Activated CD8-positive, alpha-beta memory T cell treated with anti-CD3 and anti-CD28 coated beads, Interleukin-2, amount 50 U/mL, for 48 hours (primary cell): ENCODE data around the gene SRPK2.
"Not testable (repeated sequence)": the region's sequence is repeated elsewhere in the genome, so short reads cannot be mapped to it uniquely, and the experiment has no call there.

Experiments
- DNase-seq: peaks from one replicate; pipeline ENCODE4 v3.0.0-alpha.2; 2020

The SRPK2 gene

DNA sequence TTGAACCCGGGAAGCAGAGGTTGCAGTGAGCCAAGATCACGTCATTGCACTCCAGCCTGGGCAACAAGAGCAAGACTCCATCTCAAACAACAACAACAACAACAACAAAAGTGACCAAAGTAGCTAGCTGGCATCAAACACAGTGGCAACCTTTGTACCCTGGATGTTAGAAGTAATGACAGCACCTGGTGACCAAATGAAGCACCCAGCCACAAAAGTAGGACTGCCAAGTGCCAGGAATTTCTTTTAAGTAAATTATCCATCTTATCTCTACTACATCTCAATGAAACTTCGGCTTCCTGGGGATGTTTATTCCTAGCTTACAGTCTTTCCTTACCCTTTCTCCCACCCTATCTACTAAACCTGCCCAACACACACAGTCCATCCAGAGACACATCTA lies 18.8 kb downstream of the SRPK2 start:
- DNase-seq = no peak

DNA sequence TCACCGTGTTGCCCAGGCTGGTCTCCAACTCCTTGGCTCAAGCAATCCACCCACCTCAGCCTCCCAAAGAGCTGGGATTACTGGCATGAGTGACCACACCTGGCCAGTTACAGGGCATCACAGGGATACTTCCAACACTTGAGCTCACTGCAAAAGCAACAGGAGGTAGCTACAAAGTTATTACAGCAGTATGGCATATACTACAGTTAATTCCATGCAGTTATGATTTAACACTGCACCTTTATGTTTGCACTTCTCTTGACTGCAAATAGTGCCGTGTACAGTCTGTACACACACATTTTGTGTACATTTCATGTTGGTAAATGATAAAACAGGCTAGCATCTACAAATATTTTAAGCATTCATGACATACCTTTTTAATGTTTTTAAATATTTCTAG lies 21.3 kb downstream of the SRPK2 start:
- no peak for DNase-seq

DNA sequence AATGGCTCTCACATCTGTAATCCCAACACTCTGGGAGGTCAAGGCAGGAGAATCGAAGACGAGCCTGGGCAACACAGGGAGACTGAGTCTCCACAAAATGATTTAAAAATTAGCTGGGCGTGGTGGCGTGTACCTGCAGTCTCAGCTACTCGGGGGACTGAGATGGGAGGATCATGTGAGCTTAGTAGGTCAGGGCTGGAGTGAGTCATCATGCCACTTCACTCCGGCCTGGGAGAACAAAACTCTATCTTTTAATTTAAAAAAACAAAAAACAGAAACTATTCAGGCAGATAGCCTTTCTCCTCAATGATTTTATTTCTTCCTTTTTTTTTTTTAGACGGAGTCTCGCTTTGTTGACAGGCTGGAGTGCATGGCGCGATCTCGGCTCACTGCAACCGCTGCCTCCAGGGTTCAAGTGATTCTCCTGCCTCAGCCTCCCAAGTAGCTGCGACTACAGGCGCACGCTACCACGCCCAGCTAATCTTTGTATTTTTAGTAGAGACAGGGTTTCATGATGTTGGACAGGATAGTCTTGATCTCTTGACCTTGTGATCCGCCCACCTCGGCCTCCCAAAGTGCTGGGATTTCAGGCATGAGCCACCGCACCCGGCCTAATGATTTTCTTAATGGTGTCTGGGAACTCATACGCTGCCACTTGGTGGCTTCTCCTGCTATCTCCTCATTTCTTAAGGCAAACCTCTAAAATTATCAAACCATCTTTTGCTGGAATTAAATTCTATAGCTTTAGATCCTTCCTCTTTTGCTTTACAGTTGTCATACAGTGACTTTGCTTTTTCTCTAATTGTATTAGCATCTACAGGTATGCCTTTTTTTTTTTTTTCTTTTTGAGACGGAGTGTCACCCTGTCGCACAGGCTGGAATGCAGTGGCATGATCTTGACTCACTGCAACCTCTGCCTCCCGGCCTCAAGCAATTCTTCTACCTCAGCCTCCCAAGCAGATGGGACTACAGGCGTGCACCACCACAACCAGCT lies 22.9 kb downstream of the SRPK2 start:
- no peak for DNase-seq

DNA sequence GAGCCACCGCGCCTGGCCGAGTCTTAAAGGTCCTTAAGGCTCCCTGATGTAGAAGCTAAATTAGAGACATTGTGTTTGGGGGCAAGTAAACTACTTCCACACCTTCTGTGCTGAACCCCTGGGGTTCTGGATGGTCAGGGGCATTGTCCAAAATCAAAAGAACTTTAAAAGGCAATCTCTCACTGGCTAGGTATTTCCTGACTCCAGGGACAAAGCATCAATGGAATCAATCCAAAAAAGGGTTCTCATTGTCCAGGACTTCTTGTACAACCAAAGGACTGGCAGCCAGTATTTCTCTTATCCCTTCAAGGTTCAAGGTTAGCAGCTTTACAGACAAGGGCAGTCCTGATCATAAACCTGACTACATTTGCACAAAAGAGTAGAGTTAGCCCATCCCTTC lies 24.0 kb downstream of the SRPK2 start:
- no peak for DNase-seq

DNA sequence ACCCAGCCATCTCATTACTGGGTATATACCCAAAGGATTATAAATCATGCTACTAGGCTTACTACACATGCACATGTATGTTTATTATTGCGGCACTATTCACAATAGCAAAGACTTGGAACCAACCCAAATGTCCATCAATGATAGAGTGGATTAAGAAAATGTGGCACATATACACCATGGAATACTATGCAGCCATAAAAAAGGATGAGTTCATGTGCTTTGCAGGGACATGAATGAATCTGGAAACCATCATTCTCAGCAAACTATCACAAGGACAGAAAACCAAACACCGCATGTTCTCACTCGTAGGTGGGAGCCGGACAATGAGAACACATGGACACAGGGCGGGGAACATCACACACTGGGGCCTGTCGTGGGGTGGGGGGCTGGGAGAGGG lies 25.1 kb downstream of the SRPK2 start:
- not testable (repeated sequence) for DNase-seq

DNA sequence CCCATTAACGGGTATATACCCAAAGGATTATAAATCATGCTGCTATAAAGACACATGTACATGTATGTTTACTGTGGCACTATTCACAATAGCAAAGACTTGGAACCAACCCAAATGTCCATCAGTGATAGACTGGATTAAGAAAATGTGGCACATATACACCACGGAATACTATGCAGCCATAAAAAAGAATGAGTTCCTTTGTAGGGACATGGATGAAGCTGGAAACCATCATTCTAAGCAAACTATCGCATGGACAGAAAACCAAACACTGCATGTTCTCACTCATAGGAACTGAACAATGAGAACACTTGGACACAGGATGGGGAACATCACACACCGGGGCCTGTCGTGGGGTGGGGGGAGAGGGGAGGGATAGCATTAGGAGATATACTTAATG lies 26.0 kb downstream of the SRPK2 start:
- DNase-seq = not testable (repeated sequence)

DNA sequence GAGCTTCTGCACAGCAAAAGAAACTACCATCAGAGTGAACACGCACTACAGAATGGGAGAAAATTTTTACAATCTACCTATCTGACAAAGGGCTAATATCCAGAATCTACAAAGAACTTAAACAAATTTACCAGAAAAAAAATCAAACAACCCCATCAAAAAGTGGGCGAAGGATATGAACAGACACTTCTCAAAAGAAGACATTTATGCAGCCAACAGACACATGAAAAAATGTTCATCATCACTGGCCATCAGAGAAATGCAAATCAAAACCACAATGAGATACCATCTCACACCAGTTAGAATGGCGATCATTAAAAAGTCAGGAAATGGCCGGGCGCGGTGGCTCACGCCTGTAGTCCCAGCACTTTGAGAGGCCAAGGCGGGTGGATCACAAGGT lies 26.7 kb downstream of the SRPK2 start:
- not testable (repeated sequence) for DNase-seq

DNA sequence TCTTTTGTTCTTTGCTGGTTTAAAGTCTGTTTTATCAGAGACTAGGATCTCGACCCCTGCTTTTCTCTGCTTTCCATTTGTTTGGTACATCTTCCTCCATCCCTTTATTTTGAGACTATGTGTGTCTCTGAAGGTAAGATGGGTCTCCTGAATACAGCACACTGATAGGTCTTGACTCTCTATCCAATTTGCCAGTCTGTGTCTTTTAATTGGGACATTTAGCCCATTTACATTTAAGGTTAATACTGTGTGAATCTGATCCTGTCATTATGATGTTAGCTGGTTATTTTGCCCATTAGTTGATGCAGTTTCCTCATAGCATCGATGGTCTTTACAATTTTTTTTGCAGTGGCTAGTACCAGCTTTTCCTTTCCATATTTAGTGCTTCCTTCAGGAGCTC lies 28.6 kb downstream of the SRPK2 start:
- DNase-seq = not testable (repeated sequence)

DNA sequence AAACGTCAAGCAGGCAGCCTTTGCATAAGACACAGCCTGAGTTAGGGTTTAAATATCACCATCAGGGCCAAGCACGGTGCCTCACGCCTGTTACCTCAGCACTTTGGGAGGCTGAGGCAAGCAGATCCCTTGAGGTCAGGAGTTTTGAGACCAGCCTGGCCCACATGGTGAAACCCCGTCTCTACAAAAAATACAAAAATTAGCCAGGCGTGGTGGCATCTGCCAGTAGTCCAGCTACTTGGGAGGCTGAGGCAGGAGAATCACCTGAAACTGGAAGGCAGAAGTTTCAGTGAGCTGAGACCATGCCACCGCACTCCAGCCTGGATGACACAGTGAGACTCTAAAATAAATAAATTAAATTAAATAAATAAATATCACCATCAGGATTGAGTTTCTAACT lies 33.0 kb downstream of the SRPK2 start:
- DNase-seq = no peak

DNA sequence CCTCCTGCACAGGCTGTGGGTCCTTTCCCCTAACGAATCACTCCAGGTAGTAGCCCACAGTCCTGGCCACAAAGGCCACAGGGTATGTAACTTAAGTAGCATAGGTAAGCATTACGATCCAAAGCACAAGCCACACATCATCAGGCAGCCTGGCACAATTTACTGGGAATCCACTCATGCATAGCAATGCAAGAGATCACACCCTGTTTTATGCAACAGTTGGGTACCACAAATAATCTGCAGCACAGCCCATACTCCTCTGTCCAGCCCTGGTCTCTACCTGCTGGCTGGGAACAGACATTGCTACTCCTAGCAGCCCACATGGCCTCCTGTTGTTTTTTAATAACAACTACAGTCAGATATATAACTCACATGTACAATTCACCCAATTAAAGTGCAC lies 34.3 kb downstream of the SRPK2 start:
- DNase-seq = no peak

DNA sequence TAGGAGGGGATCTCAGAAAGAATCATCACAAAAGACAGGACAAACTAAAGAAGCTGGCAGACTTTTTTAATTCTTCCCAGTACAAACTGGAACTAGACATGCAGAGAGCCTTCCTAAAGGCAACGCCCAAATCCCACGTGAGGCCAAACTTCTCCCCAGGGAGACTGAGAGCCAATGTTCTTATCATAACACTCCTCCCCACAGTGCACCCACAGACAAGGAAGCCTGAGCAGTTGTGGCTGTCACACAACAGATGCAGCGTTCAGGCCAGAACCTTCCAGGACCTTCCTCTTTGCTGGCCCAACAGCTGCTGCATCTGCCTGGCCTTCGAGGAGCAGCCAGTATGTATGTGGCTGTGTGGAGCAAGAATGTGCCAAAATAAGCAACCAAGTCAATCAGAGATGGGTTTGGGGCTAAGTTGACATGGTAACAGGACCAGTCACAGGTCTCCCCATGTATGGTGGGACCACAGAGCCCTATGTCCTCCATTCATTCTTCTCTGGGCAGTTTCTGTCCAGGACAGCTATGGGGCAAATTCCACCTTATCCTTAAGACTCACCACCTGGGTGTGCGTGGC lies 34.9 kb downstream of the SRPK2 start:
- DNase-seq = no peak

DNA sequence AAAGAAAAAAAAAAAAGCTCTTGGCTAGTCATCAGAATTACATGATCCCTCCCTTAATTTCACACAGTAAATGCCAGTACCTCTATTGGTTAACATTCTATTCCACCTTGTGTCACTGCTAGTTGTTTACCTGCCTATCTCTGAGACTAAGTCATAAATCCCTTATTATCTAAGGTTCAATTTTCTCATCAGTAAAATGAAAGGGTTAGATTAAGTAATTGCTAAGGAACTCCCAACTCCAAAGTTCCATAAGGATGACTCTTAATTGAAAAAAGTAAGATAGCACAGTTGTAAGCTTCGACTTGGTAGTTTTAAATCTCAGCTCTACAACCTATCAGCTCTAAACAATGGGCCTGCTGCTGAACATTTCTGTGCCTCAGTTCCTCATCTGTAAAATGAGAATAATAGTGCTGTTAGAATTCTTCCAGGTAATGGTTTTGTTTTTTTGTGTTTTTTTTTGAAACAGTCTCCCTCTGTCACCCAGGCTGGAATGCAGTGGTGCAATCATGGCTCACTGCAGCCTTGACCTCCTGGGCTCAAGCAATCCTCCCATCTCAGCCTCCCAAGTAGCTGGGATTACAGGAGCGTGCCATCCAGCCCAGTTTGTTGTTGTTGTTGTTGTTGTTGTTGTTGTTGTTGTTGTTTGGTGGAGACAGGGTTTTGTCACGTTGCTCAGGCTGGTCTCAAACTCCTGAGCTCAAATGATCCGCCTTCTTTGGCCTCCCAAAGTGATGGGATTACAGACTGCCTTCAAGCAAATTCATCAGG lies 35.6 kb downstream of the SRPK2 start:
- no peak for DNase-seq

DNA sequence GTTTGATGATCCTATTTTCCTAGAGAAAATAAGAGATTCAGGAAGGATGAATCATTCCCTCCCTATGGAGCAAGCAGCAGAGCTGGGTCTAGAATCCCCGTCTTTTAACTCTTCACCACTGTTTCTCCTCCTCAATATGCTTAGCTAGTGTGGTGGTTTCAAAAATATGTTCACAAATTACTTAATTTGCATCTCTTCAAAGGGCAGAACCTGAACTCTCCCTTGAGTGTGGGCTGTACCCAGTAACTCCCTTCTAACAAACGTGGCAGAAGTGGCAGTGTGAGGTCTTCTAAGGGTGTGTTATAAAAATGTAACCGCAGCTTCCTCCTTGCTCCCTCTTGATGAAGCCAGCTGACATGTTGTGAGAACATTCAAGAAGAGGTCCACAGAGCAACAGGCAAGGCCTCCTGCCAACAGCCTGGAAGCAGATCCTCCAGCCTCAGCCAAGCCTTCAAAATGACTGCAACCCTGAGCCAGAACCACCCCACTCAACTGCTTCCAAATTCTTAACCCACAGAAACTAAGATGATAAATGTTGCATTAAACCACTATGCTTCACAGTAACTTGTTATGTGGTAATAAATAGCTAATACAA lies 36.6 kb downstream of the SRPK2 start:
- DNase-seq = peak; percentile 66

DNA sequence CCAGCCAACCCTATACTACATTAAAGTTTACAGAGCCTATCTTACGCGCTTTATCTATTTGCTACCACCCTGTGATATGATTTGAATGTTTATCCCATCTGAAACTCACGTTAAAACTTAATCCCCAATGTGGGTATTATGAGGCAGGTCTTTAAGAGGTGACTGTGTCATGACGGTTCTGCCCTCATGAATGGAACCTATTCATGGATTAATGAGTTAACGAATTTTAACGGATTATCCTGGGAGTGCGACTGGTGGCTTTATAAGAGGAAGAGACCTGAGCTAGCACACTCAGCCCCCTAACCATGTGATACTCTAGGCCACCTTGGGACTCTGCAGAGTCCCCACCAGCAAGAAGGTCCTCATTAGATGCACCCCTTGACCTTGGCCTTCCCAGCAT lies 37.8 kb downstream of the SRPK2 start:
- DNase-seq = no peak

DNA sequence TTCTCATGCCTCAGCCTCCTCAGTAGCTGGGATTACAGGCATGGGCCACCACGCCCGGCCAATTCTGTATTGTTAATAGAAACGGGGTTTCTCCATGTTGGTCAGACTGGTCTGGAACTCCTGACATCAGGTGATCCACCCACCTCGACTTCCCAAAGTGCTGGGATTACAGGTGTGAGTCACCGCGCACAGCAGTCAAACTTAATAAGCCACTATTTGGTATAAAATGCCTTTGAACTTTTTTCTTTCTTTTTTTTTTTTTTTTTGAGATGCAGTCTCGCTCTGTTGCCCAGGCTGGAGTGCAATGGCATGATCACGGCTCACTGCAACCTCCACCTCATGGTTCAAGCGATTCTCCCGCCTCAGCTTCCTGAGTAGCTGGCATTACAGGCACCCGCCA lies 40.5 kb downstream of the SRPK2 start:
- DNase-seq = not testable (repeated sequence)

DNA sequence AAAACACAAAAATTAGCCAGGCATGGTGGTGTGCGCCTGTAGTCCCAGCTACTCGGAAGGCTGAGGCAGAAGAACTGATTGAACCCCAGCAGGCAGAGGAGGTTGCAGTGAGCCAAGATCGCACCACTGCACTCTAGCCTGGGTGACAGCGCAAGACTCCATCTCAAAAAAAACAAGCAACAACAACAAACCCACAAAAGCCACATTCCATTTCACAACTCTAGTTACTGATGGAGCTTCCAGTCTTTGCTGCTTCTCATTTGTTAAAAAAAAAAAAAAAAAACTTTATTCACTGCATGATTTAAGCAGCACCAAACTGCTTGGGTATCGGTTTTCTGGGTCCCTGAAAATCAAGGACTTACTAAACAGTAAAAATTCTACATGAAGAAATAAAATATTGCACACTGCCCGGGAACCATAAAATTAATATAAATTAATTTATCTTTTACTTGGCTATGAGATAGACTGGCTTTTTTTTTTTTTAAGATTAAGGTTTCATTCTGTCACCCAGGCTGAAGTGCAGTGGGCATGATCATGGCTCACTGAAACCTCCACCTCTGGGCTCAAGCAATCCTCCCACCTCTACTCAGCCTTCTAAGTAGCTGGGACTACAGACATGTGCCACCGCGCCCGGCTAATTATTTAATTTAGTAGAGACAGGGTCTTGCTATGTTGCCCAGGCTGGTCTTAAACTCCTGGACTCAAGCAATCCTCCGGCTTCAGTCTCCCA lies 42.0 kb downstream of the SRPK2 start:
- DNase-seq = no peak

DNA sequence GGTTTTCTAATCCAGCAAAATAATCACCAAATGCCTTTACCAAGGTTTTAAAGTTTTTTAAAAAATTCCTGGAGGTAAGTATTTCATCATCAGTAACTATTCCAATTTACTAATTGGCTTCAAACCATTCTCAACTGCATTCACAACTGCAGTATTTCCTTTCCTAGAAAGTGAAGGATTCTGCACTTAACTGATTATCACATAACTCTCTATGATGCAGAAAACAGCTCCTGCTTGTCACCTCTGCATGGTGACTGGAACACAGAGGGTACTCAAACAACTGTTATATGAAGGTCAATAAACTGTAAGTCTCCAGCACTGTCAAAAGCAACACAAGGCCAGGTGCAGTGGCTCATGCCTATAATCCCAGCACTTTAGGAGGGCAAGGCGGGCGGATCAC lies 42.6 kb downstream of the SRPK2 start:
- DNase-seq = no peak

DNA sequence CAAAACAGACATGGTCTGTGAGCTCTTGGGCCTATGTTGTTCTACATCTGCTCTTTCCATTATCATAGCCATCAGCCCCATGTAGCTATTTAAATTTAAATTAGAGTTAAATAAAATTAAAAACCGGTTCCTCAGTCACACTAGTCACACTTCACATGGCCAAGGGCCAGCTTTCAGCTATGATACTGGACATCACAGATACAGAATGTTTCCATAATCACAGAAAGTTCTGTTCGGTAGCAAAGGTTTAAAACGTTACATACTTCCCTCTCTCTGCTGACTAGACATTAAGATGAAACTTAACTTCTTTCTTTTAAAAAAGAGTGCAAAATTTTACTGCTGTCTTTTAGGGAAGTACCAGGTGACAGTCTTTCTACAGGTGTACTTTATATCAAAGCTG lies 43.0 kb downstream of the SRPK2 start:
- DNase-seq = no peak

DNA sequence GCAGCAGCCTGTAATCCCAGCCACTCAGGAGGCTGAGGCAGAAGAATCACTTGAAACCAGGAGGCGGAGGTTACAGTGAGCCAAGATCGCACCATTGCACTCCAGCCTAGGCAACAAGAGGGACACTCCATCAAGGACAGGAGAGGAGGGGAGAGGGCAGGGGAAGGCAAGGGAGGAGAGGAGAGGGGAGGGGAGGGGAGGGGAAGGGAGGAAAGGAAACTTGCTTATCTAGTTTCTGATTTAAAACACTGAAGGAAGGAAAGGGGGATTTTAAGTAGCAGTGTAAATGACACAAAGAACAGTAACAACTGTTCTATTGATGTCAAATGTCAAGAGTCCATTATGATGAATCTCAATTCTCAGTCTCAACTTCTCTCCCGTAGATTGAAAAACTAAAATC lies 43.7 kb downstream of the SRPK2 start:
- DNase-seq = no peak

DNA sequence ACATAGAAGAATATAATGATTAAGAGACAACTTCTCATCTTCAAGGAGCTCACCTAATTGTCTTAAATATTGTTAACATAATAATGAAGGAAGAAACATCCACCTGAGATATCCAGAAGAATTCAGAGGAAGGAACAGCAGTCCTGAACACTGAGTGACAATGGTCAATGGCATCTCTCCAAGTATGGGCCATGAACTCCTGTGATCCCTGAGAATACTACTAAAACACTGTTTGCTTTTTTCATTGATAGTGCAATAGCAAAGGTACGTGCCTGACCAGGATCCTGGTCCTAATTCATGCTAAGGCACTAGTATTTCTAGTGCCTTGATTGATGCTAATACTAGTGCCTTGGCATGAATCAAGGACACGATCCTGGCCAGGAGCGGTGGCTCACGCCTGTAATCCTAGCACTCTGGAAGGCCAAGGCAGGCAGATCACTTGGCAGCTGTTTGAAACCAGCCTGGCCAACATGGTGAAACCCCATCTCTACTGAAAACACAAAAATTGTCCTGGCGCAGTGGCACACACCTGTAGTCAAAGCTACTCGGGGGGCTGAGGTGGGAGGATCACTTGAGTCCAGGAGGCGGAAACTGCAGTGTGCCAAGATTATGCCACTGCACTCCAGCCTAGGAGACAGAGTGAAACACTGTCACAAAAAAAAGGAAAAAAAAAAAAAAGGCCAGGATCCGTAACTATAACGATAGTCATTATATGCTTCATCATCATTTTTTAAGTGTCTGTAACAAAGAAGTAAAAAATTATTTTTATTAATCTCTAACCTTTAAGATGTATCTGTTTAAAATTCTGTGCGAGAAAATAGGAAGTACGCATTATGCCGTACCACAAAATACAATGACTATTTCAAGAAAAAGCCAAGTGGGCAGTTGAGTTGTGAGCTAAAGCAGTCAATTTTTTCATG lies 49.1 kb downstream of the SRPK2 start:
- no peak for DNase-seq

DNA sequence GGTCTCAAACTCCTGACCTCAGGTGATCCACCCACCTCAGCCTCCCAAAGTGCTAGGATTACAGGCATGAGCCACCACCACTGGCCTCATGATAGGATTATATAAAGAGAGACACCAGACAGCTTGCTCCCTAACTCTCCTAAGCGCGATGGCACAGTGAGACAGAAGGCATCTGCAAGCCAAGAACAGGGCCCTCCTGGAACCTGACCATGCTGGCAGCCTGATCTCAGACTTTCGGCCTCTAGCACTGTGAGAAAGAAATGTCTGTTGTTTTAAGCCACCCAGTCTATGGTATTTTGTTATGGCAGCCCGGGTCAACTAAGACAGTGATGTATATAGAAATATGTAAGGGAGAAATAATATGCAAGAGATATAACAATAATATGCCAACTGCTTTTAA lies 51.2 kb downstream of the SRPK2 start:
- DNase-seq = no peak
